HG03066 (cell line): ENCODE measurements around the gene SUSD1.

Source experiments
- ATAC-seq: cut with Tn5 transposase; IDR thresholded peaks from one replicate; pipeline ENCODE4 v1.9.1; 2021; ENCODE audit warnings: low read depth; ENCODE audit not compliant: unreplicated experiment

Gene SUSD1

GRCh38 chr9:112072721-112073638, 102.1 kb downstream of the SUSD1 start:
- no peak for ATAC-seq

GRCh38 chr9:112069318-112070169, 105.6 kb downstream of the SUSD1 start:
- peak; percentile 55 for ATAC-seq

- no peak for ATAC-seq
Measured at GRCh38 chr9:112065806-112066606, 109.1 kb downstream of the SUSD1 start.

- ATAC-seq, result no peak
Measured at GRCh38 chr9:112064871-112065270, 110.2 kb downstream of the SUSD1 start.

- no peak for ATAC-seq
Measured at GRCh38 chr9:112063586-112063985, 111.5 kb downstream of the SUSD1 start.

GRCh38 chr9:112063151-112063550, 111.9 kb downstream of the SUSD1 start:
- ATAC-seq, result no peak

GRCh38 chr9:112061152-112061740, 113.9 kb downstream of the SUSD1 start:
- ATAC-seq, result peak; percentile 63

- ATAC-seq, result no peak
Measured at GRCh38 chr9:112059966-112060320, 115.2 kb downstream of the SUSD1 start.

- no peak for ATAC-seq
Measured at GRCh38 chr9:112059145-112059965, 115.7 kb downstream of the SUSD1 start.

GRCh38 chr9:112056996-112057395, 118.1 kb downstream of the SUSD1 start:
- no peak for ATAC-seq

- ATAC-seq, result no peak
Measured at GRCh38 chr9:112054916-112055315, 120.2 kb downstream of the SUSD1 start.

GRCh38 chr9:112051812-112052211, 123.3 kb downstream of the SUSD1 start:
- peak; percentile 76 for ATAC-seq

- ATAC-seq, result no peak
Measured at GRCh38 chr9:112050544-112051475, 124.3 kb downstream of the SUSD1 start.

GRCh38 chr9:112049811-112050516, 125.1 kb downstream of the SUSD1 start:
- ATAC-seq, result no peak

- ATAC-seq, result no peak
Measured at GRCh38 chr9:112048924-112049691, 126.0 kb downstream of the SUSD1 start.

GRCh38 chr9:112047538-112048066, 127.5 kb downstream of the SUSD1 start:
- no peak for ATAC-seq

- no peak for ATAC-seq
Measured at GRCh38 chr9:112046181-112046580, 128.9 kb downstream of the SUSD1 start.
